Measurements from ENCODE around the gene RABGAP1L. TPM values are rescaled to one million over a fixed set of nuclear protein-coding genes. Genes with fewer than 3 reads are reported as not detected.

Gene RABGAP1L
- total and polyA plus RNA-seq, 2 of the 8 experiments (the other 6 are each of a cell fraction or from before 2014, with no cell fraction given), result 33.3 to 156 TPM

DNA sequence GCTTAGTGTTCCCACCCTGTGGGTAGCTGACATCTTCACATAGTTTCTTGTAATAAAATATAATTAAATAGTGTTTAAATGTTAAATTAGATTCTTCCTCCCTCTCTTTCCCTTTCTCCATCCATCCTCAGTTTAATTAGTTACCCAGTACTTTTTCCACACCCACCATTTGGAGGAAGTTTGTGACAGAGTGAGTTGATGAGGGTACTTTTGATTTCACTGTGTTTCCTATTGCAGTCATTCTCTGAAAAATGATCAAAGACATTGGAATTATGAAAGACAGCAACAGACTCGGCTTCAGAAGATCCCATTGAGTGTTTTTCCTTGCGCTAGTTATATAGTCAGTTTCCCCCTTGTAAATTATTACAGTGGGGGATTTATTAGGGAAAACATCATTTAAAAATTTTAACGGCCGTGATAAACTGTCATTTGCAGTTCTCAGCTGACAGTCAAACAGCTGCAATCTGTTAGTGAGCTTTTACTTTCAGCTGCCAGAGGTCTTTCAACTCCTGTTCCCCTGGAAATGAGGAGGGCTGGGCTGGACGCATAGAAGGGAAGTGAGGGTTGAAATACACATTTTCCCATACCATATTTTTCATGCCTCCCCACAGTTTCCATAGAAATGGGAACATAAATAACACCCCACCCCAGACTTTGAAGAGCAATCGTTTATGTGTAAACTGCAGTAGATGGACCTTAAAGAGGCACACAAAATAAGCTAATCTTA, 779.1 kb downstream of the RABGAP1L start:
- H2BK5ac ChIP-seq (ENCODE audit: low read depth, low read length), result no peak overlapping the region
- no peak overlapping the region for H3K9ac ChIP-seq (replicated peaks in 1 of 4; ENCODE audit: extremely low read depth in 1 of 4, low read depth in 3 of 4, low read length in 3 of 4)
- peaks cover 7% of the 10 kb centered on the region for H3K79me1 ChIP-seq (ENCODE audit: low read depth, low read length)
- no peaks in the 10 kb centered on the region for H3K27me3 ChIP-seq (replicated peaks in 1 of 4; ENCODE audit: control insufficient read depth in 3 of 4, extremely low read depth in 1 of 4, insufficient read depth in 3 of 4, low read length in 3 of 4)
- no peaks in the 10 kb centered on the region for H3K23me2 ChIP-seq (ENCODE audit: low read depth, low read length)
- H3K36me3 ChIP-seq (ENCODE audit: control insufficient read depth in 2 of 4, insufficient read depth in 4 of 4, low read length in 3 of 4), result peaks cover 0 to 54% (median 7%) of the 10 kb centered on the region in 4 experiments; a peak in 4 of 8 replicates
- no peak for DNase-seq (ENCODE audit: low read depth in 1 of 2, low spot score in 2 of 2)
- H3K4ac ChIP-seq (replicated peaks; ENCODE audit: insufficient read length, low read depth, low read length), result no peak overlapping the region
- H4K8ac ChIP-seq (ENCODE audit: extremely low read depth, insufficient read depth, low read length), result no peak overlapping the region
- H2BK15ac ChIP-seq (ENCODE audit: low read length), result no peak overlapping the region
- peaks cover 7 to 13% of the 10 kb centered on the region in 2 experiments for H4K20me1 ChIP-seq (replicated peaks in 1 of 2; ENCODE audit: control insufficient read depth in 1 of 2, insufficient read depth in 2 of 2, low read length in 2 of 2)
- H2AK5ac ChIP-seq (ENCODE audit: low read depth, low read length), result no peak overlapping the region
- no peak overlapping the region for H4K91ac ChIP-seq (replicated peaks; ENCODE audit: insufficient read length, low read length)
- H3K56ac ChIP-seq (replicated peaks; ENCODE audit: insufficient read length, low read depth, low read length), result no peak overlapping the region
- CTCF ChIA-PET (ENCODE audit: partially characterized antibody), result interaction anchor here (1.2 kb wide), 1 partner anchor 18 kb away, joined by 3 read pairs; no protein-coding TSS in a partner anchor
- no peak overlapping the region for H2BK12ac ChIP-seq (ENCODE audit: low read depth, low read length)
- no peak overlapping the region for H3K18ac ChIP-seq (ENCODE audit: extremely low read depth, low read length)
- POLR2A ChIA-PET (ENCODE audit: partially characterized antibody), result interaction anchor here (0.7 to 2.6 kb wide), 6 partner anchors 9 to 45 kb away, joined by 3 to 6 read pairs (median 4); no protein-coding TSS in a partner anchor
- WGBS, 2 experiments (ENCODE audit: extremely low coverage in 1 of 2, insufficient coverage in 1 of 2, insufficient read length in 1 of 2, insufficient replicate concordance in 2 of 2, low coverage in 1 of 2, low lambda C conversion rate in 2 of 2, missing lambda C conversion rate in 1 of 2), result 93% methylated on average over 6 of the region's 6 CpGs; no CpG with 5 or more reads in 1 of the 2 experiments
- H3K14ac ChIP-seq (ENCODE audit: insufficient read length), result no peak overlapping the region
- H3K4me1 ChIP-seq (replicated peaks in 1 of 4; ENCODE audit: control insufficient read depth in 3 of 4, insufficient read depth in 4 of 4, low read length in 3 of 4), result peaks cover 0 to 3% (median 0%) of the 10 kb centered on the region in 4 experiments; a peak in 1 of 7 replicates
- H2AFZ ChIP-seq (ENCODE audit: low read length), result no peak overlapping the region
- H2BK120ac ChIP-seq (replicated peaks; ENCODE audit: low read depth, low read length), result no peak overlapping the region
- no peak for FAIRE-seq
- no peak overlapping the region for H3K27ac ChIP-seq (ENCODE audit: low read depth, low read length)
- H3K4me2 ChIP-seq (ENCODE audit: insufficient read depth in 1 of 2, low read depth in 2 of 2, low read length in 2 of 2), result no peak overlapping the region
- no peak overlapping the region for H3K23ac ChIP-seq (ENCODE audit: insufficient read length)
- H3K79me2 ChIP-seq (ENCODE audit: control insufficient read depth in 1 of 2, insufficient read depth in 2 of 2, low read length in 2 of 2), result peaks cover 0 to 89% of the 10 kb centered on the region in 2 experiments; a peak in 3 of 4 replicates
- H2BK20ac ChIP-seq (ENCODE audit: low read length), result no peak overlapping the region
- no peaks in the 10 kb centered on the region for H3K9me3 ChIP-seq (ENCODE audit: insufficient read depth in 2 of 2, low read depth in 1 of 2, low read length in 1 of 2)
- no peak overlapping the region for H3K4me3 ChIP-seq (ENCODE audit: extremely low read depth in 1 of 4, insufficient read depth in 2 of 4, low read depth in 3 of 4, low read length in 4 of 4)
- H4K5ac ChIP-seq (ENCODE audit: insufficient read length, low read depth, low read length), result no peak overlapping the region
- TF ChIP-seq KDM4A (IDR thresholded peaks at IDR 0.05; ENCODE audit: low read depth, low read length, severe bottlenecking), result no peak
- TF ChIP-seq TBP (IDR thresholded peaks at IDR 0.05; ENCODE audit: low read depth, low read length), result no peak
- no peak for TF ChIP-seq BRCA1 (IDR thresholded peaks at IDR 0.05; ENCODE audit: low read depth, low read length)
- no peak for TF ChIP-seq CBX8 (IDR thresholded peaks at IDR 0.05; ENCODE audit: borderline replicate concordance, low read depth, low read length)
- TF ChIP-seq BACH1 (IDR thresholded peaks at IDR 0.05; ENCODE audit: low read length), result no peak
- TF ChIP-seq USF2 (IDR thresholded peaks at IDR 0.05; ENCODE audit: low read length), result no peak
- no peak for TF ChIP-seq SAP30 (IDR thresholded peaks at IDR 0.05; ENCODE audit: insufficient read depth, insufficient replicate concordance, low read length)
- TF ChIP-seq, protein P1, sequence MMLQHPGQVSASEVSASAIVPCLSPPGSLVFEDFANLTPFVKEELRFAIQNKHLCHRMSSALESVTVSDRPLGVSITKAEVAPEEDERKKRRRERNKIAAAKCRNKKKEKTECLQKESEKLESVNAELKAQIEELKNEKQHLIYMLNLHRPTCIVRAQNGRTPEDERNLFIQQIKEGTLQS (IDR thresholded peaks at IDR 0.05; ENCODE audit: insufficient read depth, low read depth, low read length), result no peak
- TF ChIP-seq CREB1 (IDR thresholded peaks at IDR 0.05), result no peak
- no peak for TF ChIP-seq KDM1A (IDR thresholded peaks at IDR 0.05; ENCODE audit: borderline replicate concordance, low read length)

Data from H1 (cell line).